Erythroblast (primary cell): Measurements from ENCODE around the gene CSNK1D.

Source experiments
- GATA1 ChIP-seq: IDR thresholded peaks from 2 replicates; pipeline ENCODE4 v1.6.1; 2011; ENCODE audit warnings: low read depth, mild to moderate bottlenecking, control low read depth, low read length, moderate library complexity
- POLR2A ChIP-seq: IDR thresholded peaks from 2 replicates; pipeline ENCODE4 v1.6.1; 2011; ENCODE audit warnings: mild to moderate bottlenecking, low read length

GRCh38 chr17:82271401-82271800 lies 2.1 kb downstream of the CSNK1D start:
- no peak for TF ChIP-seq POLR2A
- no peak for TF ChIP-seq GATA1
